AG09319 (cell line): ENCODE data around the gene SLC25A20.

Source experiments
- DNase-seq: peaks from one replicate; pipeline ENCODE4 v3.0.0-alpha.2; 2010; ENCODE audit warnings: low read depth; ENCODE audit errors: extremely low read depth
- CTCF ChIP-seq: IDR thresholded peaks from 2 replicates; pipeline ENCODE4 v1.5.1; 2011; ENCODE audit warnings: low read depth, mild to moderate bottlenecking, inconsistent platforms, low read length, moderate library complexity

The SLC25A20 gene

GRCh38 chr3:48826451-48826850 lies 72.2 kb downstream of the SLC25A20 start:
- no peak for TF ChIP-seq CTCF
- DNase-seq: peak; percentile 41

DNA sequence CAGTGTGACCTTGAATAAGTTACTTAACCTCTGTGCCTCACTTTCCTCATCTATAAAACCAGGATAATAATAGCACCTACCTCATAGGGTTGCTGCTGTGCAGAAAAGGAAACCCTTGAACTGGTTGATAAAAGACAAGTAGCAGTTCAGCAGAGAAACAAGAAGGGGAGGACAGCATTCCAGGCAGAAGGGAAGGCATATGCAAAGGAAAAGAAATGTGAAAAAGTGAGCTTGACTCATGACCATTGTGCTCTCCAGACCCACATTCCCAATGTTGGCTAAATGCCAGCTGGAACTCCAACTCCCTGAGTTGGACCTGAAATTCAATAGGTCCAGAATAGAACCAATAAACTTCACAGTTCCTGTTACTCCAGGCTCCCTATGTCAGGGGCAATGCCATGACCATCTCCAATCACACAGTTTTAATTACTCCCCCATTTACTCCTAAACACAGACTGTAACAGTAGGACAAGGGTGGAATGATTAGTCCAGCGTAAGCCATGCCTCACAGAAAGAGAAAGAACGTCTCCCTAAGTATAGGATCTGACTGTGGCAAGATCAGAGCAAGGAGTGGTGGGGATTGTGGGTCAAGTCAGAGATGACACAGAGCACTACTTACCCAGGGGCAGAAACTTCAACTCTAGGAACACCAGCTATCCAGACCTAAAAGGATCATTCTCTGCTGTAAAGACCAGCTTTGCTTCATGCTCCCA lies 77.9 kb downstream of the SLC25A20 start:
- no peak for TF ChIP-seq CTCF
- no peak for DNase-seq

- no peak for TF ChIP-seq CTCF
- no peak for DNase-seq
Observed at GRCh38 chr3:48819234-48820221, 79.2 kb downstream of the SLC25A20 start.

DNA sequence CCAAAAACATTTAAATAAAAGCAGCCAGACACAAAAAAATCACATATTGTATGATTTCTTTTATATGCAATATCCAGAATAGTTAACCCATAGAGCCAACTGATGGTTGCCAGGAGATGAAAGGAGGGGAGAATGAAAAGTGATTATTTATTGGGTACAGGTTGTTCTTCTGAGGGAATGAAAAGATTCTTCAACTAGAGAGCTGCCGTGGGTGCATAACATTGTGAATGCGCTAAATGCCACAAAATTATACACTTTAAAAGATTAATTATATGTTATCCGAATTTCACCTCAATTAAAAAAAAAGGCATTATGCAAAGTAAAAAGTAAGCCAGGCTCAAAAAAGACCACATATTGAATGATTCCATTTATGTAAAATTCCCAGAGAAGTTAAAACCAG lies 87.2 kb downstream of the SLC25A20 start:
- no peak for DNase-seq
- TF ChIP-seq CTCF: no peak
